Activated CD4-positive, CD25-positive, alpha-beta regulatory T cell treated with anti-CD3 and anti-CD28 coated beads, Interleukin-2, amount 50 U/mL, for 16 hours (primary cell): ENCODE measurements around the gene SCG3.

Experiments used
- DNase-seq: peaks from one replicate; pipeline ENCODE4 v3.0.0-alpha.2; 2020; ENCODE audit warnings: low read depth, low spot score

The SCG3 gene

DNA sequence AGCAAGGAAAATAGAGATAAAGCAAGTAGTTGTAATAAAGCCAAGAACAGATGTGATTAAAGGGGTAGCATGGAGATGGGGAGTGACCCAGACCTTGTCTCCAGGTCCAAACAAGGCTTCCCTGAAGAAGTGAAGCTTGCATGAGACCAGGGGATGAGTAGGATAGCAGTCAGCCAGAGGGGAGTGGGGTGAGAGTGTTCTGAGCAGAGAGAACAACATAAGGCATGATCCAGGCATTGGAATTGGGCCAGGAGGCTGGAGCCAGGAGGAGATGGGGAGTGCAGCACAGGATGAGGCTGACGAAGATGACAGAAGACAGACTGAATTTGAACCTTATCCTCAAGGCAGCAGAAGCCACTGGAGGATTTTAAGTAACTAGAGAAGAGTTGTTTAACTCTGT, 77.3 kb downstream of the SCG3 start:
- DNase-seq: no peak

- no peak for DNase-seq
These were observed 78.3 kb downstream of the SCG3 start for GRCh38 chr15:51759557-51760070.

DNA sequence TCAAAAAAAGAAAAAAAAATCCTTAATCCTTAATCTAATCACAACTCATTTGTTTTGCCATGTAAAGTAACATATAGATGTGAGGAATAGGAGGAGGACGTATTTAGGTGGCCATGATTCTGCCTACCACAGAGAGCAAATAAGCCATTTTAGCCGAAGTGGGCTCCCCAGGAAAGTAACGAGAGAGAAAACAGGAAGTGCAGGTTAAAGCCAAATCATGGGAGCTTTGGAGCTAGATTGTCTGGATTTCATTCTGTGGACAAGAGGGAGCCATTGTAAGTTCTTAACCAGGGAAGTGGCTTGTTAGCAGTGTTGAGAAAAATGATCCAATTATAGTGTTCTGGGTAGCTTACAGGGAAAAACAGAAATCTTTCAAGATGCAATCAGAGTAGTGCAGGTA, 79.5 kb downstream of the SCG3 start:
- no peak for DNase-seq

DNA sequence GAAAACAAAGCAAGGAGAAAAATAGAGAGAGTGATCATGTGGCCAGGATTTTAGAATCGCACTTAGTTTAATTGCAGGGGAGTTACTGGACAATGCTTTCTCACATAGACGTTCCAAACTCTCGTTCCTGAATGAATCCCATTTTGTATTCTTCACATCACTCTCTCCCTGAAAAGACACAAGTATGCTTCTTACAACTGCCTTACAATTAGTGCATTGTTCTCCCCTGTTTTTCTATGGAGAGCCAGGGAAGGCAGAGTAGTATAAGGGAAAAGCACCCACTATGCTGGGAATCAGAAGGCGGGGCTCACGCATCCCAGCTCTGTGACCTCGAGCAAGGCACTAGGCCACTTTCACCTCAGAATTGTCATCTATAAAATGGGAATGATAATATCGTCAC, 84.4 kb downstream of the SCG3 start:
- DNase-seq: no peak

DNA sequence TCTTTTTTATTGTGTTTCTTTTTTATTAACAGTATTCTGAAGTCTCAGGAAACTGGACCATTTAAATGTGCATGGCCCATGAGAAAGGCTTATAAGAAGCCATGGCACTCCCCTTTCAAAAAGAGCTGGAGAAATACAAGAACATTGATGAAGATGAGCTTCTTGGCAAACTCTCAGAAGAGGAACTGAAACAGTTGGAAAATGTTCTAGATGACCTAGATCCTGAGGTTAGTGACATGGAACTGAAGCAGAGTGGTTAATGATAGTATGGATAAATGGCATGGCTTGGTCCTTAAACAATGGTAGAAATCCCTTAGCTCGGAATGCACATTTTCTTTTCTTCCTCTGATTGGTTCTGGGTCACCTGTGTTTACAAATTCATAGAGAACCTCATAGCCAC, 85.0 kb downstream of the SCG3 start:
- no peak for DNase-seq

DNA sequence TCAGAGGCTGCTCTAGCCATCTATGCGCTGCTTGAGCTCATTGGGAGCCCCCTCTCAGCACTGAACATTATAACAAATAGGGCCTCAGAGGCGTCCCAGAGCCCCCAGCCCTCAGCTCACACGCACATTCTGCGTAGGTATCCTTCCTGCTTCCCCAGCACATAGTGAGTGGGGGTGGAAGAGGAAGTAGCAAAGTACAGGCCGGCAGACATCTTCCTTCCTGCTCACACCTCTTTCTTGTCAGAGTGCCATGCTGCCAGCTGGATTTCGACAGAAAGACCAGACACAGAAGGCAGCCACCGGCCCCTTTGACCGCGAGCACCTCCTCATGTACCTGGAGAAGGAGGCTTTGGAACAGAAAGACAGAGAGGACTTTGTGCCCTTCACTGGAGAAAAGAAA, 86.7 kb downstream of the SCG3 start:
- no peak for DNase-seq
